HepG2 (cell line): ENCODE measurements around the gene ASIC5. TPM values are rescaled to one million over a fixed set of nuclear protein-coding genes. Genes with fewer than 3 reads are reported as not detected.

Experiments
- ATAC-seq: fragments of 200-7000 bp; cut with Tn5 transposase; 3 replicates; pipeline ENCODE4 v1.9.1; 2020; ENCODE audit warnings: mild to moderate bottlenecking, moderate library complexity
- BruUV-seq: library from RNA; stranded (reverse); fragments of 400-500 nt; replicated peaks from 2 replicates; lab custom pipeline; 2021; lab: Mats Ljungman, UMichigan
- CTCF ChIA-PET: fragments of 300-600 bp; formaldehyde crosslinking; extraction: SDS; loops from one replicate; lab custom pipeline; 2021; ENCODE audit warnings: low total read pairs, inconsistent platforms, low intra/inter-chr PET ratio; lab: Yijun Ruan, JAX
- POLR2A ChIA-PET: fragments of 350-600 bp; sonication (Branson Sonifier 250); formaldehyde crosslinking; loops from one replicate; lab custom pipeline; 2020; ENCODE audit warnings: antibody characterized with exemption, inconsistent platforms; lab: Yijun Ruan, JAX
- DNase-seq: peaks from one replicate; pipeline ENCODE4 v3.0.0-alpha.2; 2015; ENCODE audit warnings: low spot score
- FAIRE-seq: peaks from 3 replicates; lab custom pipeline; 2011; peaks lifted over from hg19 to GRCh38; lab: Jason Lieb, UNC
- H2AFZ ChIP-seq: one replicate; pipeline ENCODE4 v1.6.1; 2011; ENCODE audit warnings: low read length, inconsistent platforms
- H3K27ac ChIP-seq: fragments of 300-600 bp; 3 replicates; pipeline ENCODE4 v1.8.0; 2011; ENCODE audit warnings: mixed run types, mild to moderate bottlenecking, mixed read lengths, low read length, inconsistent platforms; ENCODE audit not compliant: insufficient read depth; ENCODE audit errors: extremely low read length
- H3K27me3 ChIP-seq, 2 experiments: fragments of 200-600 bp in 1 of 2; 2 replicates in 1 of 2; 3 replicates in 1 of 2; pipeline versions ENCODE4 v1.6.0 to v1.8.0; 2011; ENCODE audit warnings: low read length in 2 of 2, mild to moderate bottlenecking in 2 of 2, moderate library complexity in 2 of 2, inconsistent platforms in 1 of 2; ENCODE audit not compliant: insufficient read depth in 2 of 2, control insufficient read depth in 1 of 2
- H3K36me3 ChIP-seq, 2 experiments: fragments of 200-600 bp in 1 of 2; replicated peaks in 1 of 2; 2 replicates in 1 of 2; 3 replicates in 1 of 2; pipeline versions ENCODE4 v1.5.1 to v1.8.0; 2011; ENCODE audit warnings: low read length in 2 of 2, inconsistent platforms in 1 of 2; ENCODE audit not compliant: insufficient read depth in 2 of 2, control insufficient read depth in 1 of 2
- H3K4me1 ChIP-seq: 2 replicates; pipeline ENCODE4 v1.5.1; 2012; ENCODE audit warnings: low read length, inconsistent platforms; ENCODE audit not compliant: insufficient read depth
- H3K4me2 ChIP-seq: 2 replicates; pipeline ENCODE4 v1.6.0; 2011; ENCODE audit warnings: low read depth, low read length, inconsistent platforms
- H3K4me3 ChIP-seq, 3 experiments: fragments of 200-600 bp in 1 of 3; sonication (generic), shearing (Covaris generic) in 1 of 3; replicated peaks in 1 of 3; 2 replicates each; pipeline ENCODE4 v1.5.1; 2011 to 2016; ENCODE audit warnings: low read length in 3 of 3, inconsistent platforms in 2 of 3, low read depth in 2 of 3, mild to moderate bottlenecking in 2 of 3, control low read depth in 1 of 3, mixed read lengths in 1 of 3; ENCODE audit not compliant: insufficient read depth in 1 of 3
- H3K79me2 ChIP-seq: one replicate; pipeline ENCODE4 v1.6.1; 2011; ENCODE audit warnings: low read length, inconsistent platforms; ENCODE audit not compliant: insufficient read depth
- H3K9ac ChIP-seq: 2 replicates; pipeline ENCODE4 v1.6.0; 2011; ENCODE audit warnings: mild to moderate bottlenecking, low read depth, low read length, inconsistent platforms; ENCODE audit not compliant: insufficient read depth
- H3K9me3 ChIP-seq: 2 replicates; pipeline ENCODE4 v1.5.1; 2012; ENCODE audit warnings: mild to moderate bottlenecking, low read length
- H4K20me1 ChIP-seq: 2 replicates; pipeline ENCODE4 v1.6.0; 2011; ENCODE audit warnings: inconsistent platforms, mild to moderate bottlenecking, low read length, moderate library complexity; ENCODE audit not compliant: insufficient read depth
- ARID3A ChIP-seq: IDR thresholded peaks from 2 replicates; pipeline ENCODE4 v1.6.1; 2012; ENCODE audit warnings: low read depth, low read length, improper control_type of control experiment
- ARNT ChIP-seq: fragments of 450-650 bp; IDR thresholded peaks from 2 replicates; pipeline ENCODE4 v1.6.1; 2017
- ATF6 ChIP-seq: sonication (generic); formaldehyde crosslinking; conservative IDR thresholded peaks from 2 replicates; pipeline ENCODE4 v1.4.0; 2020; ENCODE audit warnings: missing genetic modification reagents
- GPBP1L1 ChIP-seq: sonication (generic); formaldehyde crosslinking; IDR thresholded peaks from 2 replicates; pipeline ENCODE4 v1.5.0; 2020; ENCODE audit warnings: mild to moderate bottlenecking, missing genetic modification reagents
- HNRNPLL ChIP-seq: fragments of 200-400 bp; formaldehyde crosslinking; IDR thresholded peaks from 2 replicates; pipeline ENCODE4 v1.6.1; 2017; ENCODE audit warnings: mild to moderate bottlenecking, low read depth, low read length; ENCODE audit not compliant: poor library complexity, severe bottlenecking
- MEIS1 ChIP-seq: sonication (generic); formaldehyde crosslinking; IDR thresholded peaks from 2 replicates; pipeline ENCODE4 v1.9.0; 2021; ENCODE audit warnings: mild to moderate bottlenecking, missing genetic modification reagents, moderate library complexity, borderline replicate concordance
- MTF2 ChIP-seq: sonication (generic); formaldehyde crosslinking; IDR thresholded peaks from 2 replicates; pipeline ENCODE4 v1.5.0; 2020; ENCODE audit warnings: missing genetic modification reagents, borderline replicate concordance
- RELA ChIP-seq: sonication (generic); formaldehyde crosslinking; IDR thresholded peaks from 2 replicates; pipeline ENCODE4 v1.4.0; 2020; ENCODE audit warnings: missing genetic modification reagents
- SRSF9 ChIP-seq: fragments of 200-400 bp; formaldehyde crosslinking; IDR thresholded peaks from 2 replicates; pipeline ENCODE4 v1.6.1; 2018; ENCODE audit warnings: borderline replicate concordance, mild to moderate bottlenecking, low read depth, low read length; ENCODE audit not compliant: insufficient read depth, poor library complexity, severe bottlenecking
- SSRP1 ChIP-seq: IDR thresholded peaks from 2 replicates; pipeline ENCODE4 v1.6.1; 2016; ENCODE audit warnings: control low read depth
- TFE3 ChIP-seq: IDR thresholded peaks from 2 replicates; pipeline ENCODE4 v1.6.1; 2016
- TP53 ChIP-seq: sonication (generic); formaldehyde crosslinking; conservative IDR thresholded peaks from 2 replicates; pipeline ENCODE4 v1.4.0; 2020; ENCODE audit warnings: missing genetic modification reagents
- ZNF225 ChIP-seq: sonication (generic); formaldehyde crosslinking; IDR thresholded peaks from 2 replicates; pipeline ENCODE4 v1.4.0; 2020; ENCODE audit warnings: mild to moderate bottlenecking, missing genetic modification reagents
- ZNF383 ChIP-seq: sonication (generic); formaldehyde crosslinking; IDR thresholded peaks from 2 replicates; pipeline ENCODE4 v1.4.0; 2020; ENCODE audit warnings: missing genetic modification reagents, mild to moderate bottlenecking, borderline replicate concordance
- ZNF562 ChIP-seq: sonication (generic); formaldehyde crosslinking; IDR thresholded peaks from 2 replicates; pipeline ENCODE4 v1.8.0; 2022; ENCODE audit warnings: missing genetic modification reagents, borderline replicate concordance
- ZNF652 ChIP-seq: IDR thresholded peaks from 2 replicates; pipeline ENCODE4 v1.6.1; 2016; ENCODE audit warnings: low read depth, borderline replicate concordance
- ZNF772 ChIP-seq: sonication (generic); formaldehyde crosslinking; IDR thresholded peaks from 2 replicates; pipeline ENCODE4 v1.5.0; 2020; ENCODE audit warnings: mild to moderate bottlenecking, missing genetic modification reagents
- ZNF773 ChIP-seq: sonication (generic); formaldehyde crosslinking; IDR thresholded peaks from 2 replicates; pipeline ENCODE4 v1.4.0; 2020; ENCODE audit warnings: missing genetic modification reagents, borderline replicate concordance
- ZNF788 ChIP-seq: sonication (generic); formaldehyde crosslinking; IDR thresholded peaks from 2 replicates; pipeline ENCODE4 v1.5.0; 2020; ENCODE audit warnings: mild to moderate bottlenecking, missing genetic modification reagents, borderline replicate concordance
- ZNF790 ChIP-seq: sonication (generic); formaldehyde crosslinking; IDR thresholded peaks from 2 replicates; pipeline ENCODE4 v1.8.0; 2022; ENCODE audit warnings: missing genetic modification reagents, mild to moderate bottlenecking, borderline replicate concordance
- WGBS: methylation state at CpG from one replicate; pipeline ENCODE4 v1.1.6; 2017; ENCODE audit warnings: low lambda C conversion rate; 5-methylcytosine and 5-hydroxymethylcytosine counted together
- in situ Hi-C: cut with HindIII; loops from 2 replicates; pipeline ENCODE4 v1.10.0; 2017; ENCODE audit warnings: low pct_unique_long_range_greater_than_20kb; ENCODE audit not compliant: extremely low pct_ligation_motif_present
- intact Hi-C: fragments of 100-400 bp; cut with micrococcal nuclease; formaldehyde crosslinking; loops from one replicate; pipeline ENCODE4 v1.10.0; 2022; ENCODE audit not compliant: unreplicated experiment
- polyA plus RNA-seq, 8 experiments: library from polyadenylated mRNA; depleted of rRNA in 3 of 8; stranded (reverse) in 7 of 8; unstranded in 1 of 8; fragments of >200 nt; fragmentation: Illumina TruSeq in 4 of 8; extraction: Trizol in 4 of 8; gene quantifications; 2 replicates each; pipeline versions ENCODE4 v1.2.1 to v1.2.3, GENCODE V29; 2011 to 2016; ENCODE audit warnings: low read depth in 4 of 8, missing spikeins in 1 of 8, mixed read lengths in 1 of 8; ENCODE audit not compliant: insufficient read depth in 1 of 8
- total RNA-seq, 5 experiments: library from RNA; depleted of rRNA; stranded (reverse); fragments of >200 nt; fragmentation: Illumina TruSeq; extraction: Trizol; gene quantifications; 2 replicates each; pipeline ENCODE4 v1.2.3, GENCODE V29; 2016; ENCODE audit warnings: low read depth in 1 of 5

The ASIC5 gene
- total and polyA plus RNA-seq, 2 of the 13 experiments (the other 11 are each of a cell fraction or from before 2014, with no cell fraction given) = not detected

- no peak overlapping the region for H2AFZ ChIP-seq
- H3K27ac ChIP-seq = no peak overlapping the region
- in situ Hi-C loops = no loop called here
- no peak for FAIRE-seq
- H3K4me1 ChIP-seq = no peaks in the 10 kb centered on the region
- no peaks in the 10 kb centered on the region for H4K20me1 ChIP-seq
- no peak overlapping the region for H3K4me2 ChIP-seq
- DNase-seq = no peak
- no peaks in the 10 kb centered on the region for H3K9me3 ChIP-seq
- CTCF ChIA-PET = no interaction called here
- no peak overlapping the region for H3K4me3 ChIP-seq
- POLR2A ChIA-PET = no interaction called here
- no peaks in the 10 kb centered on the region for H3K27me3 ChIP-seq
- no peaks in the 10 kb centered on the region for H3K79me2 ChIP-seq
- ATAC-seq = no peak
- intact Hi-C loops = no loop called here
- H3K9ac ChIP-seq = no peak overlapping the region
- no peak for TF ChIP-seq MEIS1 (CRISPR knock-in tag)
- no peak for TF ChIP-seq ZNF225 (CRISPR knock-in tag)
- TF ChIP-seq SSRP1 = no peak
- no peak for TF ChIP-seq TP53
- no peak for TF ChIP-seq ZNF562 (CRISPR knock-in tag)
- TF ChIP-seq HNRNPLL = no peak
- no peak for TF ChIP-seq ZNF788 (CRISPR knock-in tag)
- TF ChIP-seq GPBP1L1 (CRISPR knock-in tag) = no peak
- no peak for TF ChIP-seq SRSF9
- TF ChIP-seq TFE3 = no peak
- TF ChIP-seq ZNF790 (CRISPR knock-in tag) = no peak
- TF ChIP-seq ARID3A = no peak
- TF ChIP-seq ZNF773 (CRISPR knock-in tag) = no peak
- no peak for TF ChIP-seq ZNF652 (CRISPR knock-in tag)
- TF ChIP-seq ARNT = no peak
- no peak for TF ChIP-seq RELA
- TF ChIP-seq MTF2 (CRISPR knock-in tag) = no peak
- no peak for TF ChIP-seq ZNF383 (CRISPR knock-in tag)
- no peak for TF ChIP-seq ATF6 (CRISPR knock-in tag)
- no peak for TF ChIP-seq ZNF772 (CRISPR knock-in tag)
- H3K36me3 ChIP-seq = no peaks in the 10 kb centered on the region
- WGBS = 2% methylated on average over 1 of the region's 1 CpG
- BruUV-seq = no TSS peak
These were observed 61.1 kb downstream of the ASIC5 start for GRCh38 chr4:155805016-155805415.
